Measurements from ENCODE around the gene SUPT5H. TPM values are rescaled to one million over a fixed set of nuclear protein-coding genes. Genes with fewer than 3 reads are reported as not detected.

The SUPT5H gene
- total RNA-seq, 2 experiments from 2014 or later: 127 to 141 TPM

DNA sequence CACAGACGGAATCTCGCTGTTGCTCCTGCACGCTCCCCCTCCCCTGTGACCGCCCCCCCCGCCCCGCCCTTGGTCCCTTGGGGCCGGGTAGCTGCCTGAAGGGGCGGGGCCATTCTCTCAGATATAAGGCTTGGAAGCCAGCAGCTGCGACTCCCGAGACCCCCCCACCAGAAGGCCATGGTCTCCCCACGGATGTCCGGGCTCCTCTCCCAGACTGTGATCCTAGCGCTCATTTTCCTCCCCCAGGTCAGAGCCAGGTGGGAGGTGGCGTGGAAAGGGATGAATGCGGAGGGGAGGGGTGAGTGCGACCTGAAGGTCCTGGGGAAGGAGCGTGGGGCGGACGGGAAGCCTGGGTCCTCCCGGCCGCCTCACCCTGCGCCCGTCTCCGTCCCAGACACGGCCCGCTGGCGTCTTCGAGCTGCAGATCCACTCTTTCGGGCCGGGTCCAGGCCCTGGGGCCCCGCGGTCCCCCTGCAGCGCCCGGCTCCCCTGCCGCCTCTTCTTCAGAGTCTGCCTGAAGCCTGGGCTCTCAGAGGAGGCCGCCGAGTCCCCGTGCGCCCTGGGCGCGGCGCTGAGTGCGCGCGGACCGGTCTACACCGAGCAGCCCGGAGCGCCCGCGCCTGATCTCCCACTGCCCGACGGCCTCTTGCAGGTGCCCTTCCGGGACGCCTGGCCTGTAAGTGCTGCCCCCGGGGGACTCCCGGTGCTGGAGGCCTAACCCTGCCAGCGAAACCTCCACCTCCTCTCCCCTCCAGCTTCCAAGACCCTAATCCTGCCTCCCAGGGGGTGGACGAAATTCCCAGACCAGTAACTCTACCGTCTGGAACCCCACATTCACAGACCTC is 53.6 kb downstream of the SUPT5H start, which contains the start of gene DLL3:
DLL3 (plus strand) TSS at position 150 of the 845 bp plus-strand sequence; CDS start at position 178, 28 bp downstream.
- Mint-ChIP-seq H3K4me3 (peak within 1 kb of the TSS; percentile 55), H3K9me3 (no peaks in the 10 kb centered on the region), H3K27ac (no peak within 1 kb of the TSS), H3K27me3 (peaks cover 48% of the 10 kb centered on the region), H3K4me1 (ENCODE audit: low read depth) (peaks cover 21% of the 10 kb centered on the region), H3K36me3 (ENCODE audit: low read depth) (no peaks in the 10 kb centered on the region)
- DNase-seq: peak; percentile 23
- no peak for ATAC-seq
- no peak for TF ChIP-seq CTCF (IDR thresholded peaks at IDR 0.05)
- POLR2A ChIA-PET: interaction anchor here (1.0 to 1.8 kb wide), 4 partner anchors 17 to 64 kb away, joined by 3 to 7 read pairs (median 4); partner anchors contain the start of gene SUPT5H
- CTCF ChIA-PET: interaction anchor here (0.7 to 5.9 kb wide), 5 partner anchors 17 to 35 kb away, joined by 3 to 29 read pairs (median 6); partner anchors contain the start of gene EID2B
- intact Hi-C loops (cut with micrococcal nuclease): no loop called here

GRCh38 chr19:39499932-39500331 is 54.5 kb downstream of the SUPT5H start:
- H3K27me3 Mint-ChIP-seq: peaks cover 57% of the 10 kb centered on the region

DNA sequence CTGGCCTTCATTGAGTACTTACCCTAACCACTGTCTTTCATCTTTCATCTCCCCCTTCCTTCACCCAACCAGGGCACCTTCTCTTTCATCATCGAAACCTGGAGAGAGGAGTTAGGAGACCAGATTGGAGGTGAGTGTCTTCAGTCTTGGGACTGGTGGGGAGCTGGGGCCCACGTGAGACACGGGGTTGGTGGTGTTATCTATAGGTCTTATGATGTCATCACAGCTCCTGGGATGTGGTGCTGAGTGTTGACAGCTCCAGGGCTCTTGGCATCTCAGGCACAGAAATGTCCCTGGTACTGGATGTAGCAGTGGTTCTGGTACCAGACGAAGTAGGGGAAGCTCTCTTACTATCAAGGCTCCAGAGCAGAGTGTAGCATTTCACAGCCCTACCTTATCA is 55.2 kb downstream of the SUPT5H start:
- CTCF ChIA-PET: interaction anchor here (0.6 to 5.9 kb wide), 4 partner anchors 26 to 59 kb away, joined by 3 to 29 read pairs (median 3); partner anchors contain the start of genes EID2B and SUPT5H
- Mint-ChIP-seq H3K4me1 (ENCODE audit: low read depth) (peaks cover 21% of the 10 kb centered on the region), H3K27me3 (peaks cover 58% of the 10 kb centered on the region), H3K4me3 (no peak overlapping the region), H3K27ac (no peak overlapping the region), H3K9me3 (no peaks in the 10 kb centered on the region), H3K36me3 (ENCODE audit: low read depth) (no peaks in the 10 kb centered on the region)
- no peak for TF ChIP-seq CTCF (IDR thresholded peaks at IDR 0.05)
- POLR2A ChIA-PET: interaction anchor here (0.7 to 1.8 kb wide), 4 partner anchors 11 to 67 kb away, joined by 3 to 4 read pairs (median 4); partner anchors contain the start of gene RPS16
- DNase-seq (no peak), ATAC-seq (no peak)
- intact Hi-C loops (cut with micrococcal nuclease): no loop called here

More at GRCh38 chr19:39499932-39500331, 54.5 kb downstream of the SUPT5H start:
- Mint-ChIP-seq H3K4me3 (peak overlapping the region; percentile 32), H3K4me1 (ENCODE audit: low read depth) (peaks cover 21% of the 10 kb centered on the region), H3K27ac (no peak overlapping the region), H3K9me3 (no peaks in the 10 kb centered on the region), H3K36me3 (ENCODE audit: low read depth) (no peaks in the 10 kb centered on the region)
- ATAC-seq (no peak), DNase-seq (no peak)
- intact Hi-C loops (cut with micrococcal nuclease): no loop called here
- ChIA-PET POLR2A (interaction anchor here (1.0 to 1.8 kb wide), 3 partner anchors 53 to 66 kb away, joined by 4 read pairs; partner anchors contain the start of gene RPS16), CTCF (interaction anchor here (0.9 to 5.9 kb wide), 3 partner anchors 25 to 33 kb away, joined by 3 to 29 read pairs (median 4); partner anchors contain the start of gene EID2B)
- TF ChIP-seq CTCF (IDR thresholded peaks at IDR 0.05): no peak

- peaks cover 61% of the 10 kb centered on the region for H3K27me3 Mint-ChIP-seq
- CTCF ChIA-PET: interaction anchor here (1.0 to 5.9 kb wide), 2 partner anchors 32 to 56 kb away, joined by 3 to 29 read pairs; partner anchors contain the start of genes EID2B and SUPT5H
- no peak for TF ChIP-seq CTCF (IDR thresholded peaks at IDR 0.05)
- no peaks in the 10 kb centered on the region for H3K36me3 Mint-ChIP-seq (ENCODE audit: low read depth)
- H3K27ac Mint-ChIP-seq: no peak overlapping the region
- no peak for ATAC-seq
- H3K4me1 Mint-ChIP-seq (ENCODE audit: low read depth): peaks cover 24% of the 10 kb centered on the region
- DNase-seq: no peak
- POLR2A ChIA-PET: interaction anchor here (0.7 to 1.4 kb wide), 2 partner anchors 38 to 67 kb away, joined by 3 to 4 read pairs; no protein-coding TSS in a partner anchor
- intact Hi-C loops (cut with micrococcal nuclease): no loop called here
- H3K9me3 Mint-ChIP-seq: peaks cover under 1% of the 10 kb centered on the region
- no peak overlapping the region for H3K4me3 Mint-ChIP-seq
Measured at GRCh38 chr19:39501340-39501739, 56.0 kb downstream of the SUPT5H start.

All from activated CD8-positive, alpha-beta T cell treated with anti-CD3 and anti-CD28 coated beads for 36 hours (primary cell).